HG03064 (cell line): ENCODE data around the gene TNFSF11.
A peak's percentile ranks its signal among the peaks of the same experiment; 100 is the strongest.

ENCODE experiments used
- ATAC-seq: cut with Tn5 transposase; IDR thresholded peaks from one replicate; pipeline ENCODE4 v1.9.1; 2021; ENCODE audit warnings: low read depth; ENCODE audit not compliant: unreplicated experiment

The TNFSF11 gene

GRCh38 chr13:42574011-42574410 lies at the start of gene TNFSF11:
Gene TNFSF11 (plus strand): TSS chr13:42574152. CDS start chr13:42574304, 152 bp downstream.
- ATAC-seq, result no peak

GRCh38 chr13:42524487-42525034 lies 49.4 kb upstream of the TNFSF11 start:
- ATAC-seq, result no peak

GRCh38 chr13:42525035-42525504 lies 48.9 kb upstream of the TNFSF11 start:
- no peak for ATAC-seq

- no peak for ATAC-seq
Observed at GRCh38 chr13:42526276-42526675, 47.7 kb upstream of the TNFSF11 start.

- no peak for ATAC-seq
Observed at GRCh38 chr13:42526804-42527203, 47.1 kb upstream of the TNFSF11 start.

DNA sequence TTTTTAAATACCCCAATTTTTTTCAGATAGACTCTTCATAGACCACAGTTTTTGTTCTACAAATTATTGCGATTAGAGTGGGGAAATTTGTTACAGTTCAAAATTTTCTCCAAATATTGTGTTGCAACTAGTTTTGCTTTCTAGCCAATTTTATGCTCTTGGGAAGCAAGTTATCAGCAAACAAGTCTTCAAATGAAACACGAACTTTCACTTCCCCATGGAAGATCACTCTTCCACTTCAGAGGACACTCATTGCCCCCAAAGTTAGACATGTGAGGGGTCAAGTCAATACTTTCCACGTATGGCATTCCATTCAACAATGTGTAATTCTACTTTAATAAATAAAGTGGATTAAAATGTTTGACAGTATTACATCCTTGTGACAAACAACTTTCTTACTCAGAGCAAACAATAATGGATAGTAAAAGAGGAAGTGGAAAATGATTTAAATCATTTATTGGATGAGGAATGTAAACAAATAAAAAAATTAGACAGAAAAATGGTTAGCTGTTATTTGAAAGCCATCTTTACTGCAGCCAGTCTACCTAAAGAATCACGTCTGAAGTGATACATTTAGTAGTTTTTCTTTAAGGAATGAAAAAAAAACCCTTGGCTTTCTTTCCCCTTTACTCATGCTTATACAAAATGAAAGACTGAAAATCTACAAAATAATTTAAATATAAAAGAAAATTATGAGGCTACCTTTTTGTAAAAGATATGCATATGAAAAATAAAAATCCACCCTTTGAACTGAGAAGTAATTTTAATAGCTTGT lies 41.2 kb upstream of the TNFSF11 start:
- peak; percentile 56 for ATAC-seq

GRCh38 chr13:42533336-42533591 lies 40.7 kb upstream of the TNFSF11 start:
- no peak for ATAC-seq

DNA sequence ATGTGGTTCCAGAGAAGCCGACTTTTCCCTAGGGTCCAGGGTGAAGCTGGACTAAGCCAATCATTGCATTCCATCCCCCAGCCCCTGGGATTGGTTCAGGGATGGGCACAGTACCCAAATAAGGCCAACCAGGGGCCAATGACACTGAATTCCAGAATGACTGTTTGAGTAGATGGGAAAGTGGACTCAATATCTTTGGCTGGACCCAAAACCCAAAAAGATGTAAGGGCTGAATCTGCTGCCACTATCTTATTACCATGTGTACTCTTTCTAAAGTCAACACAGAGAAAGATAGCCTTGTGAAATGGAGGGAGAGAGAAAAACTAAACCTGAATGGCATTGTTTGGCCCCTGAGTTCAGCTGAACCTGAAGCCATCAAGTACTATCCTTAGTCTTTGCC lies 39.2 kb upstream of the TNFSF11 start:
- no peak for ATAC-seq

DNA sequence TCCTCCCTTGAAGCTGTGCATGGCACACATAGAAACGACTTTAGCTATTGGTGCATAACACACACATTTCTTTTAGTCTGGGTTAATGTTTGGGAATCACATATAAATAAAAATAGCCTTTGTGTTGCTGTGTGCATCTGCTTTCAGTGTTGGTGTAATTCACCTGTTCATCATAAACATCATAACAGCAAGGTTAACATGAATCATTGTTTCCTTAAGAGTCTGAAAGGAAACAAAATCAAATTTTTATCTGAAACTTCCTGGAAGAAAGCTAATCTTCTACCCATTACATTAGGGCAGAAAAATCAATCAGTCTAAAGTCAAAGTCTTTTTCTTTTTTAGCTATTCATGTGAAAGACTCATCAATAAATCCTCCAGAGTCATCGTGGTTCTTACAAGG lies 35.0 kb upstream of the TNFSF11 start:
- ATAC-seq, result no peak

- ATAC-seq, result no peak
Observed at GRCh38 chr13:42539670-42540069, 34.3 kb upstream of the TNFSF11 start.

- ATAC-seq, result no peak
Observed at GRCh38 chr13:42543215-42543797, 30.6 kb upstream of the TNFSF11 start.

DNA sequence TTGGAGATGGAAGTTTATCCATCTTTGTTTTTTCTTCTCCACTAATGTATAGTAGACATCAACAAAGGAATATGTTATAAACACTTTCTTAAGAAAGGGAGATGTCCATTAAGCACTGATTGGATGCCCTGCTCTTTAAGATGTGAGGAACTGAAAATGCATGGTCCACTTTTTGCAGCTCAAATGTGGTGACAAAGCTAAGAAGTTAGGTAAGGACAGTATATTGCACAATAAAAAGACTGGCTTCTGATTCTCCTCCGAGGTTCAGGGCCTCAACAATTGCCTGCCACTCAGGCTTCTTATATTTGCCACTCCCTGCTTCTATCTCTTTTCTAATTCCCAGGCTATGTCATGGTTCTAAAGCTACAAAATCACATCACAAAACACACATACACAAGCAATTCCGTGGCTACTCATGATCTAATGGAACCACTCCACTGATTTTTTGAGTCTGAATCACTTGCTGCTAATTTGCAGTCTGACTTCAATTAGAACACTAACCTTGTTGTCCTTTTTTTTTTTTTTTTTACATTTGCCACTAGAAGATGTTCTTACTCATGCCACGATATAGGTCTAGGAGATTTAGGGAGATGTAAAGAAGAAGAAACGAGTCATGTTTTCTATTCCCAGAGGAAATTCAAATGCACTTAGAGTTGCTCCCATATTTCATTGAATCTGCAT lies 29.6 kb upstream of the TNFSF11 start:
- ATAC-seq, result no peak

DNA sequence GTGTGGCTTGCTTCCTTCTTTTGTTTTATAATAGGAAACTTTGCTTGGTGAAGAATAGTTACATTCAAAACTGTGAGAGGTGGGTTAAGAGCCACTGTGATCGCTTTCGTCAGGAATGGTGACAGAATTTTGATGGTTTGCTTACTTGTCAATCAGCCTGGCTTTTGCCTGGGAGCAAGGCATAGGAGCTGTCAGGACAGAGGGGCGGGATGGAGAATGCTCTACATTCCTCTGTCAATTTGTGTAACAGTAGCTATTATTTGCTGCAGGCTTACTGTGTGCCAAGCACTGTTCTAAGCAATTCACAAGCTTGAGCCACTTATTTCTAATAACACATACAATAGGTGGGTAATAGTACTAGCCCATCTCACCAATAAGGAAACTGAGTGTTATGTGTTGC lies 28.1 kb upstream of the TNFSF11 start:
- no peak for ATAC-seq

GRCh38 chr13:42547612-42548011 lies 26.3 kb upstream of the TNFSF11 start:
- ATAC-seq, result no peak

DNA sequence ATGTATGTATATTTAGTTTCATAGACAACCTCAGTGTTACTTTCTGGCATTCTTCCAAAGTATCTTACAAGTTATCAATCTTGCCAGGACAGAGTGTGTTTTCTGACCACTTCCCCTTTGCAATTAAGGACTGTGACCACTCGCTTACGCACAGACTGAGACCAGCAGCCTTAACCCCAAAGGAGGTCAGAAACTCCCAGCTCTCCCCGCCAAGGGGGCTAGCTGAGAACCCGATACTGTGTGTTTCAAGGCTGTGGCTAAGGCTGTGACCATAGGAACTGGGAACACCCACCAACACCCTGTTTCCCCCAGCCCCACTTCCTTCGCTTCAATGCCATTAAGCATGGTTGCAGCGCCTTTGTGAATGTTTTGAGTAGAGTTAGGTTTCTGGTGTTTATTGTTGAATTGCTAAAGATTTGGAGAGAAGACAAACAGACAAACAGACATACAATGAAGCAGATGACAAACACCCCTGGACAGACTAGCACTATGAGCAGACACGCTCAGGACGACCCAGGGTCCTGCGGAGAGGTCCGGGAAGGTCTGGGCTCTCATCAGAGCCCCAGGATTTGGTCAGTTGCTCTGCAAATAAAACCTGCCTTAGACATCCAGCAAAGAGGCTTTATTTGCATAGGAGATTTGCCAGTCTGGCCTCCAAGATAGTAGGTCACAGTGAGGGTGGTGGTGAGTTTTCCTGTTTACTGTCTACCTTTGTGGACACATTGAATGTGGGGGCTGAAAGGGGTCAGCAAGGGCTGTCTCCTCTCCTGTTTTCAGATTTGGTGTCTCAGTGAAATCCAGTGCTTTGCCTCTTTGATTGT lies 25.0 kb upstream of the TNFSF11 start:
- ATAC-seq, result peak; percentile 94

- peak; percentile 20 for ATAC-seq
Observed at GRCh38 chr13:42549552-42549936, 24.4 kb upstream of the TNFSF11 start.

- ATAC-seq, result no peak
Observed at GRCh38 chr13:42551611-42552010, 22.3 kb upstream of the TNFSF11 start.

- ATAC-seq, result no peak
Observed at GRCh38 chr13:42553098-42554046, 20.6 kb upstream of the TNFSF11 start.

GRCh38 chr13:42559057-42559456 lies 14.9 kb upstream of the TNFSF11 start:
- no peak for ATAC-seq
